H9 (cell line): Measurements from ENCODE around the gene GCK. TPM values are rescaled to one million over a fixed set of nuclear protein-coding genes. Genes with fewer than 3 reads are reported as not detected.

Experiments used
- DNase-seq: peaks from one replicate; pipeline ENCODE4 v3.0.0-alpha.2; 2017
- H2AFZ ChIP-seq: one replicate; pipeline ENCODE4 v1.6.1; 2013; ENCODE audit warnings: mild to moderate bottlenecking, low read length, control low read depth, moderate library complexity
- H2AK5ac ChIP-seq: 2 replicates; pipeline ENCODE4 v1.6.1; 2013; ENCODE audit warnings: low read length, control low read depth, mixed read lengths; ENCODE audit not compliant: insufficient read length
- H2BK120ac ChIP-seq: one replicate; pipeline ENCODE4 v1.6.1; 2013; ENCODE audit warnings: low read depth, mild to moderate bottlenecking, low read length, control low read depth, inconsistent platforms; ENCODE audit not compliant: poor library complexity, severe bottlenecking
- H2BK12ac ChIP-seq: 2 replicates; pipeline ENCODE4 v1.6.1; 2013; ENCODE audit warnings: low read length, control low read depth, mixed read lengths, low read depth; ENCODE audit not compliant: insufficient read length
- H2BK15ac ChIP-seq: 2 replicates; pipeline ENCODE4 v1.6.1; 2013; ENCODE audit warnings: low read depth, low read length, control low read depth
- H2BK20ac ChIP-seq: one replicate; pipeline ENCODE4 v1.6.1; 2013; ENCODE audit warnings: low read depth, mild to moderate bottlenecking, low read length, control low read depth, inconsistent platforms; ENCODE audit not compliant: poor library complexity, severe bottlenecking
- H2BK5ac ChIP-seq: 2 replicates; pipeline ENCODE4 v1.6.1; 2013; ENCODE audit warnings: low read length, control low read depth, mixed read lengths; ENCODE audit not compliant: insufficient read length
- H3K14ac ChIP-seq: 2 replicates; pipeline ENCODE4 v1.6.1; 2013; ENCODE audit warnings: low read length, control low read depth; ENCODE audit not compliant: insufficient read depth
- H3K18ac ChIP-seq: 2 replicates; pipeline ENCODE4 v1.6.1; 2013; ENCODE audit warnings: low read depth, mild to moderate bottlenecking, mixed read lengths, low read length, control low read depth; ENCODE audit not compliant: insufficient read length
- H3K23ac ChIP-seq: 2 replicates; pipeline ENCODE4 v1.6.1; 2013; ENCODE audit warnings: low read length, control low read depth, mixed read lengths, low read depth; ENCODE audit not compliant: insufficient read length
- H3K23me2 ChIP-seq: 2 replicates; pipeline ENCODE4 v1.6.1; 2013; ENCODE audit warnings: low read depth, mild to moderate bottlenecking, mixed read lengths, low read length, control low read depth; ENCODE audit not compliant: insufficient read length, poor library complexity, severe bottlenecking
- H3K27ac ChIP-seq: 2 replicates; pipeline ENCODE4 v1.5.1; 2013; ENCODE audit warnings: low read length, control low read depth, mixed read lengths, low read depth; ENCODE audit not compliant: insufficient read length
- H3K27me3 ChIP-seq: 2 replicates; pipeline ENCODE4 v1.6.1; 2013; ENCODE audit warnings: low read length, control low read depth, inconsistent platforms; ENCODE audit not compliant: insufficient read depth
- H3K4ac ChIP-seq: 2 replicates; pipeline ENCODE4 v1.6.1; 2013; ENCODE audit warnings: low read depth, mild to moderate bottlenecking, control low read depth, inconsistent platforms, low read length, moderate library complexity
- H3K4me1 ChIP-seq: 2 replicates; pipeline ENCODE4 v1.6.1; 2013; ENCODE audit warnings: low read length, control low read depth, inconsistent platforms; ENCODE audit not compliant: insufficient read depth
- H3K4me2 ChIP-seq: 2 replicates; pipeline ENCODE4 v1.6.1; 2013; ENCODE audit warnings: low read length, control low read depth, mixed read lengths; ENCODE audit not compliant: insufficient read length, insufficient read depth
- H3K56ac ChIP-seq: 2 replicates; pipeline ENCODE4 v1.6.1; 2013; ENCODE audit warnings: low read depth, mild to moderate bottlenecking, mixed read lengths, low read length, control low read depth; ENCODE audit not compliant: insufficient read length
- H3K79me1 ChIP-seq: 2 replicates; pipeline ENCODE4 v1.6.1; 2013; ENCODE audit warnings: low read depth, mild to moderate bottlenecking, moderate library complexity, low read length, control low read depth, inconsistent platforms; ENCODE audit not compliant: insufficient read depth, poor library complexity, severe bottlenecking
- H3K79me2 ChIP-seq: 2 replicates; pipeline ENCODE4 v1.6.1; 2013; ENCODE audit warnings: low read length, control low read depth, inconsistent platforms; ENCODE audit not compliant: insufficient read depth
- H3K9ac ChIP-seq: 2 replicates; pipeline ENCODE4 v1.6.1; 2013; ENCODE audit warnings: low read length, control low read depth, mixed read lengths; ENCODE audit not compliant: insufficient read length; ENCODE audit errors: extremely low read depth
- H3K9me3 ChIP-seq: one replicate; pipeline ENCODE4 v1.6.1; 2013; ENCODE audit warnings: low read depth, low read length, inconsistent platforms; ENCODE audit not compliant: control insufficient read depth
- H3T11ph ChIP-seq: one replicate; pipeline ENCODE4 v1.6.1; 2013; ENCODE audit warnings: mild to moderate bottlenecking, low read length, control low read depth, inconsistent platforms
- H4K20me1 ChIP-seq: one replicate; pipeline ENCODE4 v1.6.1; 2013; ENCODE audit not compliant: control insufficient read depth, insufficient read length, insufficient read depth
- H4K5ac ChIP-seq: 2 replicates; pipeline ENCODE4 v1.6.1; 2013; ENCODE audit warnings: low read depth, mild to moderate bottlenecking, mixed read lengths, low read length, control low read depth; ENCODE audit not compliant: insufficient read length
- H4K8ac ChIP-seq: replicated peaks from 2 replicates; pipeline ENCODE4 v1.6.1; 2013; ENCODE audit warnings: low read length, control low read depth, mixed read lengths, low read depth; ENCODE audit not compliant: insufficient read length
- H4K91ac ChIP-seq: 2 replicates; pipeline ENCODE4 v1.6.1; 2013; ENCODE audit warnings: low read depth, mild to moderate bottlenecking, moderate library complexity, mixed read lengths, low read length, control low read depth; ENCODE audit not compliant: insufficient read length
- H3K27ac Mint-ChIP-seq, 3 experiments: 2 replicates in 2 of 3; 3 replicates in 1 of 3; pipeline ENCODE4 v1.8.0; 2020 to 2021; ENCODE audit warnings: mixed read lengths in 3 of 3, mild to moderate bottlenecking in 1 of 3, moderate library complexity in 1 of 3
- H3K27me3 Mint-ChIP-seq: 2 replicates; pipeline ENCODE4 v1.8.0; 2021; ENCODE audit warnings: low read depth, mild to moderate bottlenecking, moderate library complexity, mixed read lengths
- H3K36me3 Mint-ChIP-seq, 3 experiments: 2 replicates in 2 of 3; 3 replicates in 1 of 3; pipeline ENCODE4 v1.8.0; 2020 to 2021; ENCODE audit warnings: low read depth in 3 of 3, mixed read lengths in 3 of 3; ENCODE audit not compliant: insufficient read depth in 1 of 3
- H3K4me1 Mint-ChIP-seq, 2 experiments: 2 replicates each; pipeline ENCODE4 v1.8.0; 2020; ENCODE audit warnings: mixed read lengths in 2 of 2
- H3K4me3 Mint-ChIP-seq, 2 experiments: 2 replicates in 1 of 2; 3 replicates in 1 of 2; pipeline ENCODE4 v1.8.0; 2020 to 2021; ENCODE audit warnings: mild to moderate bottlenecking in 2 of 2, mixed read lengths in 2 of 2, moderate library complexity in 1 of 2
- H3K9me3 Mint-ChIP-seq, 2 experiments: 2 replicates in 1 of 2; 3 replicates in 1 of 2; pipeline ENCODE4 v1.8.0; 2020; ENCODE audit warnings: mild to moderate bottlenecking in 2 of 2, mixed read lengths in 2 of 2, moderate library complexity in 1 of 2
- CTCF ChIP-seq: fragments of 200-600 bp; sonication (generic); conservative IDR thresholded peaks from 3 replicates; pipeline ENCODE4 v1.8.0; 2021; ENCODE audit warnings: antibody characterized with exemption, mild to moderate bottlenecking
- WGBS: extraction: QIAGEN DNeasy Blood & Tissue Kit; methylation state at CpG from one replicate; pipeline ENCODE4 v1.1.7; 2013; ENCODE audit warnings: missing lambda C conversion rate, low lambda C conversion rate, mixed read lengths; ENCODE audit not compliant: insufficient read length; ENCODE audit errors: extremely low coverage; 5-methylcytosine and 5-hydroxymethylcytosine counted together
- total RNA-seq: library from RNA; stranded (reverse); gene quantifications from 2 replicates; pipeline ENCODE4 v1.2.1, GENCODE V29; 2021

The GCK gene
- total RNA-seq, 1 experiment from 2014 or later = 0.98 TPM

GRCh38 chr7:44116789-44117666 is 72.2 kb downstream of the GCK start:
- Histone ChIP-seq H3K23ac (no peak overlapping the region), H3K4me1 (no peaks in the 10 kb centered on the region), H3K27me3 (no peaks in the 10 kb centered on the region), H4K91ac (no peak overlapping the region), H4K5ac (no peak overlapping the region), H2BK20ac (no peak overlapping the region), H3K14ac (no peak overlapping the region), H2BK15ac (no peak overlapping the region), H3K56ac (no peak overlapping the region), H4K8ac (no peak overlapping the region), H3K9me3 (no peaks in the 10 kb centered on the region), H3T11ph (no peak overlapping the region), H2AK5ac (no peak overlapping the region), H3K4ac (no peak overlapping the region), H2AFZ (no peak overlapping the region), H3K27ac (no peak overlapping the region), H3K79me2 (no peaks in the 10 kb centered on the region), H2BK5ac (no peak overlapping the region), H4K20me1 (no peaks in the 10 kb centered on the region), H3K9ac (no peak overlapping the region), H3K79me1 (no peaks in the 10 kb centered on the region), H3K18ac (no peak overlapping the region), H2BK120ac (no peak overlapping the region), H3K4me2 (no peak overlapping the region), H3K23me2 (no peaks in the 10 kb centered on the region), H2BK12ac (no peak overlapping the region)
- H3K4me1 Mint-ChIP-seq = peaks cover 4% of the 10 kb centered on the region in 2 experiments; a peak in 3 of 4 replicates
- no peaks in the 10 kb centered on the region for H3K9me3 Mint-ChIP-seq
- no peak overlapping the region for H3K4me3 Mint-ChIP-seq
- DNase-seq = no peak
- H3K27me3 Mint-ChIP-seq = no peaks in the 10 kb centered on the region; the same call in 1 of the 2 replicates
- peaks cover 43 to 91% (median 85%) of the 10 kb centered on the region in 3 experiments for H3K36me3 Mint-ChIP-seq
- no CpG with 5 or more reads among the region's 25 CpGs for WGBS
- no peak overlapping the region for H3K27ac Mint-ChIP-seq
- TF ChIP-seq CTCF = no peak
